GM12865 (cell line): ENCODE data around the gene CCDC8.

Experiments used
- DNase-seq: peaks from one replicate; pipeline ENCODE4 v3.0.0; 2010; ENCODE audit warnings: low read depth
- H3K4me3 ChIP-seq: 2 replicates; pipeline ENCODE4 v1.5.1; 2011; ENCODE audit warnings: mild to moderate bottlenecking, low read depth, low read length, control low read depth
- CTCF ChIP-seq: IDR thresholded peaks from 2 replicates; pipeline ENCODE4 v1.5.1; 2011; ENCODE audit warnings: low read length, control low read depth, low read depth, inconsistent platforms; ENCODE audit not compliant: insufficient read depth; ENCODE audit errors: missing control alignments

CCDC8 gene

GRCh38 chr19:46386151-46386550 is 27.2 kb downstream of the CCDC8 start:
- H3K4me3 ChIP-seq: no peak overlapping the region
- no peak for TF ChIP-seq CTCF
- no peak for DNase-seq

GRCh38 chr19:46385636-46386035 is 27.7 kb downstream of the CCDC8 start:
- TF ChIP-seq CTCF: no peak
- H3K4me3 ChIP-seq: no peak overlapping the region
- DNase-seq: no peak

- TF ChIP-seq CTCF: no peak
- no peak for DNase-seq
- no peak overlapping the region for H3K4me3 ChIP-seq
These were observed 29.0 kb downstream of the CCDC8 start for GRCh38 chr19:46384396-46384795.

GRCh38 chr19:46383846-46384245 is 29.5 kb downstream of the CCDC8 start:
- TF ChIP-seq CTCF: no peak
- H3K4me3 ChIP-seq: no peak overlapping the region
- DNase-seq: no peak

- no peak for TF ChIP-seq CTCF
- DNase-seq: no peak
- H3K4me3 ChIP-seq: no peak overlapping the region
These were observed 30.1 kb downstream of the CCDC8 start for GRCh38 chr19:46383171-46383815.

GRCh38 chr19:46381756-46382345 is 31.5 kb downstream of the CCDC8 start:
- no peak overlapping the region for H3K4me3 ChIP-seq
- no peak for TF ChIP-seq CTCF
- DNase-seq: no peak

- no peak for TF ChIP-seq CTCF
- no peak overlapping the region for H3K4me3 ChIP-seq
- DNase-seq: no peak
These were observed 32.0 kb downstream of the CCDC8 start for GRCh38 chr19:46381346-46381745.
